HCT116 (cell line): ENCODE results near the gene ANKDD1A. TPM values are rescaled to one million over a fixed set of nuclear protein-coding genes. Genes with fewer than 3 reads are reported as not detected.

ENCODE experiments used
- ATAC-seq: fragments of 200-7000 bp; cut with Tn5 transposase; 2 replicates; pipeline ENCODE4 v1.9.1; 2020; ENCODE audit warnings: mild to moderate bottlenecking, moderate library complexity
- BruUV-seq: library from RNA; stranded (reverse); fragments of 400-500 nt; replicated peaks from 2 replicates; lab custom pipeline; 2021; lab: Mats Ljungman, UMichigan
- CTCF ChIA-PET: fragments of 300-600 bp; sonication (Branson Sonifier 250); formaldehyde crosslinking; loops from one replicate; lab custom pipeline; 2021; ENCODE audit warnings: antibody characterized with exemption; lab: Charles Lee
- POLR2A ChIA-PET: fragments of 300-600, 350-600 bp; sonication (Branson Sonifier 250); formaldehyde crosslinking; loops from one replicate; lab custom pipeline; 2021; ENCODE audit warnings: antibody characterized with exemption; lab: Charles Lee
- RAD21 ChIA-PET, 2 experiments: fragments of 300-600 bp; sonication (Branson Sonifier 250); formaldehyde crosslinking; loops; one replicate each; lab custom pipeline; 2023; ENCODE audit warnings: low total read pairs in 2 of 2; ENCODE audit not compliant: uncharacterized antibody in 2 of 2, unreplicated experiment in 2 of 2, low non-redundant PET in 1 of 2; lab: Charles Lee
- DNase-seq: peaks from one replicate; pipeline ENCODE4 v3.0.0-alpha.2; 2010; ENCODE audit warnings: low read depth, low spot score
- H2AFZ ChIP-seq: fragments of 200-600 bp; shearing (Covaris generic), sonication (generic); 2 replicates; pipeline ENCODE4 v1.6.1; 2017; ENCODE audit warnings: low read depth, mixed run types, mixed read lengths, antibody characterized with exemption, low read length; ENCODE audit not compliant: poor library complexity, severe bottlenecking
- H3K27ac ChIP-seq: 2 replicates; pipeline ENCODE4 v1.5.1; 2012; ENCODE audit warnings: low read depth, low read length
- H3K27me3 ChIP-seq: fragments of 200-600 bp; sonication (generic); 2 replicates; pipeline ENCODE4 v1.6.1; 2016; ENCODE audit warnings: mixed run types, low read length, mixed read lengths; ENCODE audit not compliant: insufficient read depth
- H3K36me3 ChIP-seq, 2 experiments: fragments of 200-500 bp in 1 of 2; fragments of 200-600 bp in 1 of 2; sonication (Bioruptor generic) in 1 of 2; sonication (generic) in 1 of 2; 2 replicates each; pipeline versions ENCODE4 v1.5.1 to v1.6.1; 2014 to 2016; ENCODE audit warnings: low read length in 2 of 2, inconsistent platforms in 1 of 2, mixed read lengths in 1 of 2, mixed run types in 1 of 2; ENCODE audit not compliant: insufficient read depth in 2 of 2, control insufficient read depth in 1 of 2
- H3K4me1 ChIP-seq, 2 experiments: fragments of 200-600 bp in 1 of 2; sonication (generic) in 1 of 2; 2 replicates each; pipeline versions ENCODE4 v1.5.1 to v1.6.1; 2012 to 2017; ENCODE audit warnings: low read length in 2 of 2, inconsistent platforms in 1 of 2, mild to moderate bottlenecking in 1 of 2, mixed read lengths in 1 of 2, mixed run types in 1 of 2, moderate library complexity in 1 of 2; ENCODE audit not compliant: insufficient read depth in 2 of 2, control insufficient read depth in 1 of 2
- H3K4me2 ChIP-seq: fragments of 200-600 bp; sonication (generic); 2 replicates; pipeline ENCODE4 v1.6.1; 2017; ENCODE audit warnings: mixed run types, low read length, mixed read lengths
- H3K4me3 ChIP-seq, 2 experiments: fragments of 200-600 bp in 1 of 2; sonication (generic) in 1 of 2; replicated peaks in 1 of 2; 2 replicates each; pipeline ENCODE4 v1.5.1; 2011 to 2016; ENCODE audit warnings: low read length in 2 of 2, control low read depth in 1 of 2, low read depth in 1 of 2, mild to moderate bottlenecking in 1 of 2, mixed read lengths in 1 of 2, mixed run types in 1 of 2
- H3K79me2 ChIP-seq: fragments of 200-600 bp; sonication (generic); 2 replicates; pipeline ENCODE4 v1.6.1; 2017; ENCODE audit warnings: mild to moderate bottlenecking, mixed run types, low read length, moderate library complexity, mixed read lengths; ENCODE audit not compliant: insufficient read depth
- H3K9ac ChIP-seq: fragments of 200-600 bp; sonication (generic); 2 replicates; pipeline ENCODE4 v1.6.1; 2016; ENCODE audit warnings: low read length, mixed read lengths
- H3K9me2 ChIP-seq: fragments of 200-600 bp; sonication (generic), shearing (Covaris generic); 2 replicates; pipeline ENCODE4 v1.6.1; 2017; ENCODE audit warnings: mixed run types, mild to moderate bottlenecking, moderate library complexity; ENCODE audit not compliant: insufficient read depth
- H3K9me3 ChIP-seq, 2 experiments: fragments of 200-500 bp in 1 of 2; fragments of 200-600 bp in 1 of 2; sonication (Bioruptor generic) in 1 of 2; sonication (generic) in 1 of 2; 2 replicates each; pipeline ENCODE4 v1.6.1; 2014 to 2017; ENCODE audit warnings: low read length in 2 of 2, mixed read lengths in 2 of 2, inconsistent platforms in 1 of 2, low read depth in 1 of 2, mild to moderate bottlenecking in 1 of 2, mixed run types in 1 of 2, moderate library complexity in 1 of 2; ENCODE audit not compliant: control insufficient read depth in 1 of 2, insufficient read depth in 1 of 2
- H4K20me1 ChIP-seq: fragments of 200-600 bp; sonication (generic), shearing (Covaris generic); 2 replicates; pipeline ENCODE4 v1.6.1; 2017; ENCODE audit warnings: mixed run types, mild to moderate bottlenecking, moderate library complexity; ENCODE audit not compliant: insufficient read depth
- EGR1 ChIP-seq: IDR thresholded peaks from 2 replicates; pipeline ENCODE4 v1.6.1; 2012; ENCODE audit warnings: low read depth
- ELF1 ChIP-seq: IDR thresholded peaks from 2 replicates; pipeline ENCODE4 v1.6.1; 2012; ENCODE audit warnings: low read depth, borderline replicate concordance
- EZH2 ChIP-seq: fragments of 200-600 bp; sonication (generic); IDR thresholded peaks from 2 replicates; pipeline ENCODE4 v1.6.1; 2017; ENCODE audit warnings: antibody characterized with exemption, mixed run types
- EZH2phosphoT487 ChIP-seq: fragments of 200-600 bp; IDR thresholded peaks from 2 replicates; pipeline ENCODE4 v1.6.1; 2018; ENCODE audit warnings: antibody characterized with exemption, borderline replicate concordance
- FOSL1 ChIP-seq: IDR thresholded peaks from 2 replicates; pipeline ENCODE4 v1.6.1; 2012; ENCODE audit warnings: low read depth
- MAX ChIP-seq: IDR thresholded peaks from 2 replicates; pipeline ENCODE4 v1.6.1; 2012
- POLR2A ChIP-seq: IDR thresholded peaks from 2 replicates; pipeline ENCODE4 v1.7.0; 2011; ENCODE audit warnings: borderline replicate concordance; ENCODE audit not compliant: insufficient read depth, insufficient read length; ENCODE audit errors: extremely low read depth
- RAD21 ChIP-seq: IDR thresholded peaks from 2 replicates; pipeline ENCODE4 v1.6.1; 2012; ENCODE audit warnings: low read depth, mild to moderate bottlenecking
- SIN3A ChIP-seq: IDR thresholded peaks from 2 replicates; pipeline ENCODE4 v1.6.1; 2012; ENCODE audit warnings: low read depth
- SP1 ChIP-seq: IDR thresholded peaks from 2 replicates; pipeline ENCODE4 v1.6.1; 2012; ENCODE audit warnings: low read depth
- SRF ChIP-seq: IDR thresholded peaks from 2 replicates; pipeline ENCODE4 v1.6.1; 2012; ENCODE audit warnings: low read depth
- TCF7L2 ChIP-seq: IDR thresholded peaks from 2 replicates; pipeline ENCODE4 v1.7.0; 2011; ENCODE audit warnings: borderline replicate concordance, inconsistent platforms; ENCODE audit not compliant: insufficient read depth, insufficient read length; ENCODE audit errors: extremely low read depth
- YY1 ChIP-seq: IDR thresholded peaks from 2 replicates; pipeline ENCODE4 v1.6.1; 2011; ENCODE audit warnings: low read length, low read depth, moderate library complexity, mild to moderate bottlenecking; ENCODE audit not compliant: insufficient replicate concordance; ENCODE audit errors: extremely low read depth
- ZFX ChIP-seq: fragments of 450-650 bp; IDR thresholded peaks from 2 replicates; pipeline ENCODE4 v1.6.1; 2017
- intact Hi-C: fragments of 100-400 bp; cut with micrococcal nuclease; formaldehyde crosslinking; loops from 2 replicates; pipeline ENCODE4 v1.10.0; 2022
- total RNA-seq: library from RNA; stranded (reverse); gene quantifications from one replicate; pipeline ENCODE4 v1.2.1, GENCODE V29; 2021; ENCODE audit not compliant: unreplicated experiment
- TF ChIP-seq, protein P1 (sequence below): IDR thresholded peaks from 2 replicates; pipeline ENCODE4 v1.6.1; 2012; ENCODE audit warnings: low read depth

Gene ANKDD1A
- total RNA-seq, 1 experiment from 2014 or later, result 8.1 TPM

DNA sequence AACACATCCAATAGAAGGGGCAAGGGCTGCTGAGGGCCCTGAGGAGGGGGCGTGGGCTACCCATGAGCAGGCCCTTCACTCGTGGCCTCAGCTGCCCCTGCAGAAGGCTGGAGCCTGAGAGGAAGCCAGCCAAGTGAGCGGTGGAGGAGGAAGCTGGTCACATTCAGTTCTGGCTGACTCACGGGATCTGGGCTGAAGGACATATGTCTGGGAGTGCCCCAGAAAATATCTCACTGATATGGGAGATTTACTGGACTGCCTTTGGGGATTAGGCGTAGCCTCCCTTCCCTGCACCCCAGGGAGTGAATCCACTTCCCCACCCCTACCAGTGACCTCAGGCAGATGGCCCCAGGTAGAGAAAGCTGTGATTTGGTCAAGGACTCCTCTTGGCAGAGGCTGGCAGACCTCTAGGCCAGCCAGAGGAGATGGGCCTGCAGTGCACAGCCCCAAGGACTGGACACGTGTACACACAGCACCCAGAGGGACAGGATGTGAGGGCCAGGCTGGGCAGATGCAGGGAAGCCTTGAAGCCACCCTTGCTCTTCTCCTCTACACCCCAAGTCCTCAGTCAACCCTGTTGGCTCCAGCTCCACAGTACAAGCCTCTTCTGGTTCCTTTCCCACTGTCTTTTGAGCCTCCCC is 14.2 kb upstream of the ANKDD1A start:
- intact Hi-C loops, result no loop called here
- H3K4me1 ChIP-seq, result peaks cover 0 to 13% of the 10 kb centered on the region in 2 experiments; a peak in 1 of 4 replicates
- H3K9me2 ChIP-seq, result no peaks in the 10 kb centered on the region
- ChIA-PET CTCF (no interaction called here), RAD21 (no interaction called here), POLR2A (no interaction called here)
- H2AFZ ChIP-seq, result no peak overlapping the region
- no peak overlapping the region for H3K27ac ChIP-seq
- no peak for DNase-seq
- BruUV-seq, result no TSS peak
- no peaks in the 10 kb centered on the region for H3K27me3 ChIP-seq
- H3K36me3 ChIP-seq, result no peaks in the 10 kb centered on the region
- H3K9ac ChIP-seq, result no peak overlapping the region
- H3K79me2 ChIP-seq, result no peaks in the 10 kb centered on the region
- ATAC-seq, result no peak
- no peak overlapping the region for H3K4me3 ChIP-seq
- TF ChIP-seq TCF7L2, result no peak
- no peak for TF ChIP-seq RAD21
- TF ChIP-seq MAX, result no peak
- no peak for TF ChIP-seq SIN3A
- no peak for TF ChIP-seq YY1
- no peak for TF ChIP-seq SRF
- TF ChIP-seq, protein P1, sequence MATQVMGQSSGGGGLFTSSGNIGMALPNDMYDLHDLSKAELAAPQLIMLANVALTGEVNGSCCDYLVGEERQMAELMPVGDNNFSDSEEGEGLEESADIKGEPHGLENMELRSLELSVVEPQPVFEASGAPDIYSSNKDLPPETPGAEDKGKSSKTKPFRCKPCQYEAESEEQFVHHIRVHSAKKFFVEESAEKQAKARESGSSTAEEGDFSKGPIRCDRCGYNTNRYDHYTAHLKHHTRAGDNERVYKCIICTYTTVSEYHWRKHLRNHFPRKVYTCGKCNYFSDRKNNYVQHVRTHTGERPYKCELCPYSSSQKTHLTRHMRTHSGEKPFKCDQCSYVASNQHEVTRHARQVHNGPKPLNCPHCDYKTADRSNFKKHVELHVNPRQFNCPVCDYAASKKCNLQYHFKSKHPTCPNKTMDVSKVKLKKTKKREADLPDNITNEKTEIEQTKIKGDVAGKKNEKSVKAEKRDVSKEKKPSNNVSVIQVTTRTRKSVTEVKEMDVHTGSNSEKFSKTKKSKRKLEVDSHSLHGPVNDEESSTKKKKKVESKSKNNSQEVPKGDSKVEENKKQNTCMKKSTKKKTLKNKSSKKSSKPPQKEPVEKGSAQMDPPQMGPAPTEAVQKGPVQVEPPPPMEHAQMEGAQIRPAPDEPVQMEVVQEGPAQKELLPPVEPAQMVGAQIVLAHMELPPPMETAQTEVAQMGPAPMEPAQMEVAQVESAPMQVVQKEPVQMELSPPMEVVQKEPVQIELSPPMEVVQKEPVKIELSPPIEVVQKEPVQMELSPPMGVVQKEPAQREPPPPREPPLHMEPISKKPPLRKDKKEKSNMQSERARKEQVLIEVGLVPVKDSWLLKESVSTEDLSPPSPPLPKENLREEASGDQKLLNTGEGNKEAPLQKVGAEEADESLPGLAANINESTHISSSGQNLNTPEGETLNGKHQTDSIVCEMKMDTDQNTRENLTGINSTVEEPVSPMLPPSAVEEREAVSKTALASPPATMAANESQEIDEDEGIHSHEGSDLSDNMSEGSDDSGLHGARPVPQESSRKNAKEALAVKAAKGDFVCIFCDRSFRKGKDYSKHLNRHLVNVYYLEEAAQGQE, result no peak
- no peak for TF ChIP-seq EZH2
- no peak for TF ChIP-seq FOSL1
- no peak for TF ChIP-seq POLR2A
- TF ChIP-seq EZH2phosphoT487, result no peak
- no peak for TF ChIP-seq EGR1
- TF ChIP-seq ELF1, result no peak
- TF ChIP-seq SP1, result no peak
- TF ChIP-seq ZFX, result no peak
- 0 out of 2 replicates have a peak overlapping the region, but pooled peaks have one; percentile 9 for H3K4me2 ChIP-seq
- no peaks in the 10 kb centered on the region for H3K9me3 ChIP-seq
- H4K20me1 ChIP-seq, result no peaks in the 10 kb centered on the region
